ENCODE results near the gene PCDHA3.
"Not testable (repeated sequence)": the region's sequence is repeated elsewhere in the genome, so short reads cannot be mapped to it uniquely, and the experiment has no call there.

Gene PCDHA3

GRCh38 chr5:140800816-140801493 lies at the start of gene PCDHA3:
PCDHA3 (plus strand) TSS chr5:140801057.
- DNase-seq (ENCODE audit: low read depth, low spot score), result no peak

GRCh38 chr5:140753561-140753960 lies 47.3 kb upstream of the PCDHA3 start:
- no peak for DNase-seq (ENCODE audit: low read depth, low spot score)

GRCh38 chr5:140764177-140764973 lies 36.5 kb upstream of the PCDHA3 start:
- no peak for DNase-seq (ENCODE audit: low read depth, low spot score)

GRCh38 chr5:140767444-140767843 lies 33.4 kb upstream of the PCDHA3 start:
- no peak for DNase-seq (ENCODE audit: low read depth, low spot score)

- no peak for DNase-seq (ENCODE audit: low read depth, low spot score)
Observed at GRCh38 chr5:140780512-140780911, 20.3 kb upstream of the PCDHA3 start.

GRCh38 chr5:140785905-140786686 lies 14.8 kb upstream of the PCDHA3 start, which contains the start of gene PCDHA1:
PCDHA1 (plus strand) TSS chr5:140786140.
- DNase-seq (ENCODE audit: low read depth, low spot score), result no peak

GRCh38 chr5:140787422-140787821 lies 13.4 kb upstream of the PCDHA3 start:
- DNase-seq (ENCODE audit: low read depth, low spot score), result not testable (repeated sequence)

GRCh38 chr5:140787849-140788504 lies 12.9 kb upstream of the PCDHA3 start:
- not testable (repeated sequence) for DNase-seq (ENCODE audit: low read depth, low spot score)

GRCh38 chr5:140791089-140791488 lies 9.8 kb upstream of the PCDHA3 start:
- no peak for DNase-seq (ENCODE audit: low read depth, low spot score)

GRCh38 chr5:140794595-140795258 lies 6.1 kb upstream of the PCDHA3 start, which contains the start of gene PCDHA2:
PCDHA2 (plus strand) TSS chr5:140794852.
- no peak for DNase-seq (ENCODE audit: low read depth, low spot score)

GRCh38 chr5:140795259-140795641 lies 5.6 kb upstream of the PCDHA3 start:
- no peak for DNase-seq (ENCODE audit: low read depth, low spot score)

GRCh38 chr5:140796072-140796717 lies 4.7 kb upstream of the PCDHA3 start:
- not testable (repeated sequence) for DNase-seq (ENCODE audit: low read depth, low spot score)

GRCh38 chr5:140796718-140797095 lies 4.2 kb upstream of the PCDHA3 start:
- no peak for DNase-seq (ENCODE audit: low read depth, low spot score)

- no peak for DNase-seq (ENCODE audit: low read depth, low spot score)
Observed at GRCh38 chr5:140801494-140801841, 611 bp downstream of the PCDHA3 start.

GRCh38 chr5:140802381-140802780 lies 1.5 kb downstream of the PCDHA3 start:
- not testable (repeated sequence) for DNase-seq (ENCODE audit: low read depth, low spot score)

GRCh38 chr5:140802781-140803271 lies 2.0 kb downstream of the PCDHA3 start:
- DNase-seq (ENCODE audit: low read depth, low spot score), result no peak

GRCh38 chr5:140806834-140807775 lies 6.2 kb downstream of the PCDHA3 start, which contains the start of gene PCDHA4:
PCDHA4 (plus strand) TSS chr5:140807068.
- no peak for DNase-seq (ENCODE audit: low read depth, low spot score)

GRCh38 chr5:140808241-140808888 lies 7.5 kb downstream of the PCDHA3 start:
- not testable (repeated sequence) for DNase-seq (ENCODE audit: low read depth, low spot score)

GRCh38 chr5:140808889-140809291 lies 8.0 kb downstream of the PCDHA3 start:
- DNase-seq (ENCODE audit: low read depth, low spot score), result no peak
